Ovary (tissue), 9 donors: Measurements from ENCODE around the gene MBD4. TPM values are rescaled to one million over a fixed set of nuclear protein-coding genes. Genes with fewer than 3 reads are reported as not detected.

ENCODE experiments used
- DNase-seq, 5 donors: peaks; one replicate each; pipeline ENCODE4 v3.0.0-alpha.2; 2019 to 2020
- H3K27ac ChIP-seq, 2 donors: fragments of 200-600 bp; one replicate each; pipeline versions ENCODE4 v1.5.1 to v1.8.0; 2019 to 2022
- H3K27me3 ChIP-seq: fragments of 200-600 bp; one replicate; pipeline ENCODE4 v1.8.0; 2022
- H3K36me3 ChIP-seq: fragments of 200-600 bp; sonication (generic); one replicate; pipeline ENCODE4 v1.5.1; 2019
- H3K4me1 ChIP-seq: one replicate; pipeline ENCODE4 v1.8.1; 2013; ENCODE audit warnings: mild to moderate bottlenecking, moderate library complexity; ENCODE audit not compliant: insufficient read depth
- H3K4me3 ChIP-seq: fragments of 200-600 bp; sonication (generic); one replicate; pipeline ENCODE4 v1.5.1; 2017
- H3K9me3 ChIP-seq, 2 donors: fragments of 200-600 bp in 1 of 2; sonication (generic) in 1 of 2; one replicate each; pipeline versions ENCODE4 v1.5.1 to v1.8.1; 2013 to 2019; ENCODE audit warnings: mild to moderate bottlenecking in 1 of 2, moderate library complexity in 1 of 2
- EP300 ChIP-seq: sonication (generic); formaldehyde crosslinking; IDR thresholded peaks from one replicate; pipeline ENCODE4 v1.6.1; 2017; ENCODE audit warnings: antibody characterized with exemption
- POLR2A ChIP-seq: fragments of 450-650 bp; IDR thresholded peaks from one replicate; pipeline ENCODE4 v1.6.1; 2017; ENCODE audit warnings: antibody characterized with exemption, mild to moderate bottlenecking, moderate library complexity
- WGBS, 3 donors: extraction: QIAGEN DNeasy Blood & Tissue Kit in 1 of 3; methylation state at CpG; one replicate each; pipeline versions ENCODE4 v1.1.5 to v1.1.7; 2013 to 2017; 5-methylcytosine and 5-hydroxymethylcytosine counted together
- intact Hi-C, 4 donors: fragments of 100-400 bp; cut with DNase I; formaldehyde crosslinking; loops; one replicate each; pipeline versions ENCODE4 v1.11.0 to v1.15.1; 2022 to 2023
- polyA plus RNA-seq, 2 donors: library from polyadenylated mRNA; stranded (reverse); fragments of 200-250 nt in 1 of 2; fragments of 350-450 nt in 1 of 2; fragmentation: Illumina TruSeq in 1 of 2; extraction: RNeasy Lipid Tissue Mini Kit (QIAGEN cat#74804) in 1 of 2; gene quantifications; one replicate each; pipeline ENCODE4 v1.2.3, GENCODE V29; 2013 to 2014
- total RNA-seq, 7 donors: library from RNA; depleted of rRNA in 2 of 7; stranded (reverse); fragments of >200 nt in 2 of 7; fragmentation: NEBNext Ultra II Directional in 3 of 7; extraction: Animal tissue kit (Norgen Biotek cat#: 25700) in 3 of 7; gene quantifications; one replicate each; pipeline versions ENCODE4 v1.1.0 to v1.2.4, GENCODE V29; 2016 to 2023
- TF ChIP-seq, protein P1 (sequence below), 3 donors: fragments of 450-650 bp in 2 of 3; fragments of 200-600 bp in 1 of 3; IDR thresholded peaks; one replicate each; pipeline versions ENCODE4 v1.5.1 to v1.8.0; 2016 to 2022; ENCODE audit warnings: antibody characterized with exemption in 3 of 3, mild to moderate bottlenecking in 1 of 3
- donor health status: DM: no; HTN: no; CAD: no; lungs with moderate emphysema.
- donor health status: DM: no; HTN: no; CAD: no.
- donor health status: Bipolar disorder and iron deficiency.
- donor health status: DM: yes; HTN: yes; CAD: no.
- donor health status: DM: no; HTN: no; CAD: no.
- donor health status: DM: yes; HTN: yes; CAD: no.

The MBD4 gene
- total and polyA plus RNA-seq, 9 donors = 19.5 to 60.0 (median 29.2) TPM

DNA sequence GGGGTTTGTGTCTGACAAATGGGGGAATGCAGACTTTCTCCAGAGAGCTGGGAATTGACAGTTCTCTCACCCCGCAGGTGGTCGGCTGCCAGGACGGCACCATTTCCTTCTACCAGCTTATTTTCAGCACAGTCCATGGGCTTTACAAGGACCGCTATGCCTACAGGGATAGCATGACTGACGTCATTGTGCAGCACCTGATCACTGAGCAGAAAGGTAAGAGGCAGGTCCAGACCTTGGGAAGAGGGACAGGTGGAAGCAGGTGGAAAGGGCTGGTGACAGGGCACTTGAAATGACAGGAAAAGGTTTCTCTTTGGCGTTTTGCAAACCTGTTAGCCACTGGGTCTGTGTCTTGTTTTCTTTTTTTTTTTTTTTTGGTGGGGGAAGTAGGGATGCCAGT lies 36.8 kb upstream of the MBD4 start:
- no peak for DNase-seq
- H3K36me3 ChIP-seq = peaks cover 3% of the 10 kb centered on the region
- TF ChIP-seq POLR2A (no peak), EP300 (no peak)
- TF ChIP-seq, protein P1, sequence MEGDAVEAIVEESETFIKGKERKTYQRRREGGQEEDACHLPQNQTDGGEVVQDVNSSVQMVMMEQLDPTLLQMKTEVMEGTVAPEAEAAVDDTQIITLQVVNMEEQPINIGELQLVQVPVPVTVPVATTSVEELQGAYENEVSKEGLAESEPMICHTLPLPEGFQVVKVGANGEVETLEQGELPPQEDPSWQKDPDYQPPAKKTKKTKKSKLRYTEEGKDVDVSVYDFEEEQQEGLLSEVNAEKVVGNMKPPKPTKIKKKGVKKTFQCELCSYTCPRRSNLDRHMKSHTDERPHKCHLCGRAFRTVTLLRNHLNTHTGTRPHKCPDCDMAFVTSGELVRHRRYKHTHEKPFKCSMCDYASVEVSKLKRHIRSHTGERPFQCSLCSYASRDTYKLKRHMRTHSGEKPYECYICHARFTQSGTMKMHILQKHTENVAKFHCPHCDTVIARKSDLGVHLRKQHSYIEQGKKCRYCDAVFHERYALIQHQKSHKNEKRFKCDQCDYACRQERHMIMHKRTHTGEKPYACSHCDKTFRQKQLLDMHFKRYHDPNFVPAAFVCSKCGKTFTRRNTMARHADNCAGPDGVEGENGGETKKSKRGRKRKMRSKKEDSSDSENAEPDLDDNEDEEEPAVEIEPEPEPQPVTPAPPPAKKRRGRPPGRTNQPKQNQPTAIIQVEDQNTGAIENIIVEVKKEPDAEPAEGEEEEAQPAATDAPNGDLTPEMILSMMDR (IDR thresholded peaks at IDR 0.05) = no peak
- WGBS, 3 donors = 94 to 96% (median 95%) methylated on average over 6 of the region's 6 CpGs
- H3K27ac ChIP-seq = no peak overlapping the region
- peaks cover 2% of the 10 kb centered on the region for H3K4me1 ChIP-seq
- no peaks in the 10 kb centered on the region for H3K9me3 ChIP-seq
- H3K27me3 ChIP-seq = no peaks in the 10 kb centered on the region
- intact Hi-C loops = no loop called here
- H3K4me3 ChIP-seq = no peak overlapping the region

DNA sequence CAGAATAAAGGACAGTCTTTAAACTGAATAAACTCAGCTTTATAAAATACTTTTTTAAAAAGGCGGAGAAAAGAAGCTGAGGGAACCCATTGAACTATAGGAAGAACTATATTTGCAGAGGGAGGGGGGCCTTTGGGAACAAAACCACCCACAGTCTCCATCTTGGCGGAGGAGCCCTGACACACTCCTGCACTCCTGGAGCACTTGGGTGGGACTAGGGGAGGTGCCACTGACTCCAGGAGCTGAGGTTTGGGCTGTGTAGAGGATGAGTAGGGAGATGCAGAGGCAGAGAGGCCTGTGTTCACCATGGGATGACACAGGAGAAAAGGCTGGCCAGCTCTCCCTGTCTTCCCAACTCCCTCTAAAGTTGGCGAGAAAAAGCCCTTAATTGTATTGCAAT lies 36.1 kb upstream of the MBD4 start:
- H3K4me3 ChIP-seq = no peak overlapping the region
- 96 to 99% (median 98%) methylated on average over 3 of the region's 3 CpGs for WGBS, 3 donors
- no peaks in the 10 kb centered on the region for H3K27me3 ChIP-seq
- no peaks in the 10 kb centered on the region for H3K9me3 ChIP-seq
- intact Hi-C loops = no loop called here
- peaks cover 2% of the 10 kb centered on the region for H3K4me1 ChIP-seq
- no peak for DNase-seq
- H3K27ac ChIP-seq = no peak overlapping the region
- peaks cover 3% of the 10 kb centered on the region for H3K36me3 ChIP-seq
- no peak for TF ChIP-seq EP300
- TF ChIP-seq POLR2A = no peak
- TF ChIP-seq, protein P1 (IDR thresholded peaks at IDR 0.05) = no peak

DNA sequence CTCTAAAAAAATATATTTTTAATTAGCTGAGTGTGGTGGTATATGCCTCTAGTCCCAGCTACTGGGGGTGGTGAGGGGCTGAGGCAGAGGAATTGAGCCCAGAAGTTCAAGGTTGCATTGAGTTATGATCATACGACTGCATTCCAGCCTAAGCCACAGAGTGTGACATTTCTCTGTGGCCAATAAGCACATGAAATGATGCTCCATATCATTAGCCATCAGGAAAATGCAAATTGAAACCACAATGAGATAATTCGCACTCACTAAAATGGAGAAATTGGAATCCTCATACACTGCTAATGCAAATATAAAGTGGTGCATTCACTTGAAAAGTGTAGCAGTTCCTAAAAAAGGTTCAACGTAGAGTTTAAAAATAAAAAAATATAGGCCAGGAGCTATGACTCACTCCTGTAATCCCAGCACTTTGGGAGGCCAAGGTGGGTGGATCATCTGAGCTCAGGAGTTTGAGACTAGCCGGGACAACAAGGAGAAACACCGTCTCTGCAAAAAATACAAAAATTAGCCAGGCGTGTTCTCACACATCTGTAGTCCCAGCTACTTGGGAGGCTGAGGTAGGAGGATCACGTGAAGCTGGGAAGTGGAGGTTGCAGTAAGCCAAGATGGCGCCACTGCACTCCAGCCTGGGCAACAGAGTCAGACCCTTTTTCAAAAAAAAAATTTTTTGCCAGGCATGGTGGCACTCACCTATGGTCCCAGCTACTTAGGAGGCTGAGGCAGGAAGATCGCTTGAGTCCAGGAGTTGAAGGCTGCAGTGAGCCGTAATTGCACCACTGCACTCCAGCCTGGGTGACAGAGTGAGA lies 35.4 kb upstream of the MBD4 start:
- peaks cover 2% of the 10 kb centered on the region for H3K4me1 ChIP-seq
- intact Hi-C loops = no loop called here
- WGBS, 3 donors = 77 to 85% (median 82%) methylated on average over 10 of the region's 10 CpGs

DNA sequence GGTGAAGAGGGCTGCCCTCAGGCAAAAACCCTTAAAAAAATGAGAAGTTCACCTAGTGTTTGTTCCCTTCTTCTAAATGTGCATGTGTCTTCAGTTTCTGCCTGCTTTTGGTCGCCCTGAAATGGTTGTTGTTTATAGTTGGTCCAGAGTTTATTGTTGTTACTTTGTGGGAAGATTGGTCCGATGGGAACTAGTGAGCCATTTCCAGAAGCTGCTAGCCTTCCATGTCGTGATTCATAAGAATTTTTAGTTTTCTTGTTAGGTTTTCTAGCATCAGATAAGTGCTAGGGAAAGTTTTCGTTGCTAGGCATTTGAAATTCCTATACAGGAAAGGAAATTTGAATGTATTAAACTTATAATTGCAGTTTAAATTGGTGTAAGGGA lies 34.0 kb upstream of the MBD4 start:
- TF ChIP-seq, protein P1 (IDR thresholded peaks at IDR 0.05) = no peak
- no peak for TF ChIP-seq EP300
- TF ChIP-seq POLR2A = no peak
- Histone ChIP-seq H3K4me3 (no peak overlapping the region), H3K36me3 (no peaks in the 10 kb centered on the region), H3K4me1 (peaks cover 2% of the 10 kb centered on the region), H3K9me3 (no peaks in the 10 kb centered on the region), H3K27me3 (no peaks in the 10 kb centered on the region), H3K27ac (no peak overlapping the region)
- no peak for DNase-seq
- WGBS, 3 donors = 23 to 29% (median 27%) methylated on average over 4 of the region's 4 CpGs
- intact Hi-C loops = no loop called here

More for the DNA sequence above, 35.4 kb upstream of the MBD4 start:
- no peak for DNase-seq
- Histone ChIP-seq H3K9me3 (no peaks in the 10 kb centered on the region), H3K27me3 (no peaks in the 10 kb centered on the region), H3K27ac (no peak overlapping the region), H3K4me3 (no peak overlapping the region), H3K36me3 (peaks cover 3% of the 10 kb centered on the region)
- TF ChIP-seq, protein P1 (IDR thresholded peaks at IDR 0.05) = no peak
- TF ChIP-seq EP300 = no peak
- no peak for TF ChIP-seq POLR2A
